Natural killer cell treated with Interleukin-12 subunit alpha and Interleukin-12 subunit beta and Interleukin-15 and Interleukin-18, amount 100 ng/mL, for 72 hours (primary cell): ENCODE data around the gene CEP72. TPM values are rescaled to one million over a fixed set of nuclear protein-coding genes. Genes with fewer than 3 reads are reported as not detected.

ENCODE experiments used
- ATAC-seq, 2 donors: fragments of 150-1000 bp; cut with Tn5 transposase in 1 of 2; sonication (Bioruptor Pico), chemical (Tn5 transposase) in 1 of 2; 2 replicates each; pipeline ENCODE4 v1.10.0; 2021
- DNase-seq: peaks from one replicate; pipeline ENCODE4 v3.0.0; 2022; ENCODE audit warnings: low spot score
- H3K27ac Mint-ChIP-seq, 2 donors: 1 replicate in 1 of 2; 2 replicates in 1 of 2; pipeline ENCODE4 v1.8.0; 2022; ENCODE audit warnings: mixed read lengths in 2 of 2, mild to moderate bottlenecking in 1 of 2, moderate library complexity in 1 of 2
- H3K27me3 Mint-ChIP-seq, 2 donors: 1 replicate in 1 of 2; 2 replicates in 1 of 2; pipeline ENCODE4 v1.8.0; 2022; ENCODE audit warnings: mixed read lengths in 2 of 2
- H3K36me3 Mint-ChIP-seq: one replicate; pipeline ENCODE4 v1.8.0; 2022; ENCODE audit warnings: mixed read lengths
- H3K4me1 Mint-ChIP-seq, 2 donors: 1 replicate in 1 of 2; 2 replicates in 1 of 2; pipeline ENCODE4 v1.8.0; 2022; ENCODE audit warnings: low read depth in 2 of 2, mixed read lengths in 2 of 2, mild to moderate bottlenecking in 1 of 2
- H3K4me3 Mint-ChIP-seq: one replicate; pipeline ENCODE4 v1.8.0; 2022; ENCODE audit warnings: mixed read lengths
- H3K9me3 Mint-ChIP-seq: 2 replicates; pipeline ENCODE4 v1.8.0; 2022; ENCODE audit warnings: mixed read lengths
- total RNA-seq, 2 donors: library from RNA; stranded (reverse); gene quantifications; one replicate each; pipeline ENCODE4 v1.2.3, GENCODE V29; 2022

The CEP72 gene
- 10 to 100 TPM; 15.3 to 58.1 TPM for total RNA-seq

DNA sequence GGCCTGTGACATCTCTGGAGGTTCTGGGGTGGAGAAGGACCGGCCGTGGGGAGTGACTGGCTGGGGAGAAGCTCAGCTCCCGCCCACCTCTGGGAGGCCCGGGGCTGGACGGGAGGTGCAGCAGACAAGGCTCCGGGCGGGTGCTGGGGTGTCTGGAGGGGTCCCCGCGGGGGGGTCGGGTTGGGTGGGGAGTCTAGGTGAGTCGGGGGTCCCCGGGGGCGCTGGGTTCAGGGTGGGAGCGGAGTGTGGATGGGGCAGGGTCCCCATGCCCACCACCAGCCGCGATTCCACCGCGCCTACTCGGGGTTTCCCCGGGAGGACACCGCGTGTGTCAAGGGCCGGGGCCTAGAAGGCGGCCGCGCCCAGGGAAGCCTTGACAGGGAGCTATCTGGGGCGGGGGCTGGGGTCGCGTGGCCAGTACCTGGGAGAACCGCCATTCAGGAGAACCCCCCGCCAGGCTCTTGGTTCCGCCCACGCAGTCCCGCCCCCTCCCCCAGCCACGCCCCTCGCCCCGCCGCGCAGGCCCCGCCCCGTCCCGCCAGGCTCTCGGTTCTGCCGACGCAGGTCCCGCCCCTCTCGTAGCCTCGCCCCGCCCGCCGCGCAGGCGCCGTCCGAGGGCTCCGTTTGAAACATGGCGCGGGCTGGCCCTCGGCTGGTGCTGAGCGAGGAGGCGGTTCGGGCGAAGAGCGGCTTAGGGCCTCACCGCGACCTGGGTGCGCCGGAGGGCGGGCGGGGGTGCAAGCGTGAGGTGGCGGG, at the start of gene CEP72:
Gene CEP72 (plus strand): TSS at position 610 of the 756 bp plus-strand sequence. CDS start 22 bp downstream, at position 632.
- Mint-ChIP-seq H3K4me3 (peak within 1 kb of the TSS; percentile 91), H3K4me1 (peaks cover 43 to 53% of the 10 kb centered on the region in 2 donors), H3K27ac (peak within 1 kb of the TSS; percentile 66 to 72), H3K9me3 (no peaks in the 10 kb centered on the region), H3K36me3 (peaks cover 14% of the 10 kb centered on the region), H3K27me3 (peaks cover 6 to 7% of the 10 kb centered on the region in 2 donors)
- ATAC-seq (peak; percentile 94 to 97), DNase-seq (peak; percentile 92)

DNA sequence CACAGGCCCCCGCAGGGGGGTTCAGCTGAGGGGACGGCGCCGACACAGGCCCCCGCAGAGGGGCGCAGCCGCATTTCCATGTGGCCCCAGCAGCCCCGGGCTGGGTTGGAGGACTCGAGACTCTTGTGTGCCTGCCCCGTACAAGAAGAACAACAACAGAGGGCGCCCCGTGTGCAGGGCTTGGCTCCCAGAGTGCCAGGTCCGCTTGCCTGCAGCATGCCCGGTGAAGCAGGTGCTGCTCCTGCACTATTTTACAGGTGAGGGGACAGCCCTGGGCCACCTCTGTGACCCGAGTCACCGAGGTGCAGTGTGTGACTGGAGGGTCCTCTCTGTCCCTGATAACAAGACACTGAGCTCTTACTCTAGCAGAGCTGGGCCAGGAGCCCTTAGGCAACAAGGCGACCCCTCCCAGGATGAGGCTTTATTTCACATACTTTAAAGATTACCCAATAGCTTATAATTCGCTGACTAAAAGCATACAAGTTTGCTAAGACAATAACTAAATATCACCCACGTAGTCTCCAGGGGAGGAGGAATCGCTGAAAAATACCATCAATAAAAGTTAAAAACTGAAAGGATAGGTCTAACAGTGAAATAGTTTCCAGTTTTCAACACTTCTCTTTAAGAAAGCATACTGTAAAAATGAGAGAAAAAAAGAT, 46.2 kb upstream of the CEP72 start:
- H3K36me3 Mint-ChIP-seq = no peaks in the 10 kb centered on the region
- H3K4me1 Mint-ChIP-seq = no peaks in the 10 kb centered on the region
- H3K27ac Mint-ChIP-seq = no peak overlapping the region
- H3K27me3 Mint-ChIP-seq = peaks cover 18 to 19% of the 10 kb centered on the region in 2 donors
- no peak overlapping the region for H3K4me3 Mint-ChIP-seq
- DNase-seq = no peak
- ATAC-seq = no peak
- H3K9me3 Mint-ChIP-seq = no peaks in the 10 kb centered on the region

- no peak for DNase-seq
Observed at GRCh38 chr5:566636-567309, 45.4 kb upstream of the CEP72 start.

DNA sequence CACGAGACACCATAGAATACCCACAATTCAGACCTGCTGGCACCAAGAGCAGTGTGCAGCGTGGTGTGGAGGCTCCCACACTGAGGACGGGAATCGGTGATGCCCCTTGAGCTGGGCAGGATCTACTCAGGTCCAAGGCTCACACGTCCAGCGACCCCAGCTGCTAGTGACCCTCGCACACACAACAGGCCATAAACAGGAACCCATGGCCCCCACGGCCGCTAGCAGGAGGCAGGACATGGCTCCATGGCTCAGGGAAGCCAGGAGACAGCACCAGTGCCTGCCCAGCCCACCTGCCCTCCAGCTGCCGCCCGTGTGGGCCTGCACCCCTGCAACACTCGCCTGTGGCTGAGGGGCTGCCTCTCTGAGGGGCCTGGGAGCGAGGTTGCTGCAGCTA, 44.5 kb upstream of the CEP72 start:
- ATAC-seq (peak; percentile 15 to 45), DNase-seq (no peak)
- Mint-ChIP-seq H3K27me3 (peaks cover 18 to 19% of the 10 kb centered on the region in 2 donors), H3K9me3 (no peaks in the 10 kb centered on the region), H3K4me1 (no peaks in the 10 kb centered on the region), H3K4me3 (no peak overlapping the region), H3K27ac (no peak overlapping the region), H3K36me3 (no peaks in the 10 kb centered on the region)

More at GRCh38 chr5:566636-567309, 45.4 kb upstream of the CEP72 start:
- no peak for ATAC-seq
- no peaks in the 10 kb centered on the region for H3K4me1 Mint-ChIP-seq
- H3K27me3 Mint-ChIP-seq = peaks cover 18 to 19% of the 10 kb centered on the region in 2 donors
- no peak overlapping the region for H3K4me3 Mint-ChIP-seq
- H3K36me3 Mint-ChIP-seq = no peaks in the 10 kb centered on the region
- H3K27ac Mint-ChIP-seq = no peak overlapping the region
- no peaks in the 10 kb centered on the region for H3K9me3 Mint-ChIP-seq

GRCh38 chr5:568061-568781, 43.9 kb upstream of the CEP72 start:
- no peak for DNase-seq
- no peaks in the 10 kb centered on the region for H3K36me3 Mint-ChIP-seq
- no peak overlapping the region for H3K27ac Mint-ChIP-seq
- H3K4me3 Mint-ChIP-seq = no peak overlapping the region
- no peaks in the 10 kb centered on the region for H3K4me1 Mint-ChIP-seq
- peaks cover 18 to 19% of the 10 kb centered on the region in 2 donors for H3K27me3 Mint-ChIP-seq
- peak in 1 of 2 donors; percentile 32 for ATAC-seq
- H3K9me3 Mint-ChIP-seq = no peaks in the 10 kb centered on the region

GRCh38 chr5:568809-569208, 43.3 kb upstream of the CEP72 start:
- H3K36me3 Mint-ChIP-seq = no peaks in the 10 kb centered on the region
- no peak overlapping the region for H3K27ac Mint-ChIP-seq
- no peaks in the 10 kb centered on the region for H3K9me3 Mint-ChIP-seq
- no peak for DNase-seq
- peak in 1 of 2 donors; percentile 24 for ATAC-seq
- peaks cover 18 to 19% of the 10 kb centered on the region in 2 donors for H3K27me3 Mint-ChIP-seq
- no peak overlapping the region for H3K4me3 Mint-ChIP-seq
- no peaks in the 10 kb centered on the region for H3K4me1 Mint-ChIP-seq

DNA sequence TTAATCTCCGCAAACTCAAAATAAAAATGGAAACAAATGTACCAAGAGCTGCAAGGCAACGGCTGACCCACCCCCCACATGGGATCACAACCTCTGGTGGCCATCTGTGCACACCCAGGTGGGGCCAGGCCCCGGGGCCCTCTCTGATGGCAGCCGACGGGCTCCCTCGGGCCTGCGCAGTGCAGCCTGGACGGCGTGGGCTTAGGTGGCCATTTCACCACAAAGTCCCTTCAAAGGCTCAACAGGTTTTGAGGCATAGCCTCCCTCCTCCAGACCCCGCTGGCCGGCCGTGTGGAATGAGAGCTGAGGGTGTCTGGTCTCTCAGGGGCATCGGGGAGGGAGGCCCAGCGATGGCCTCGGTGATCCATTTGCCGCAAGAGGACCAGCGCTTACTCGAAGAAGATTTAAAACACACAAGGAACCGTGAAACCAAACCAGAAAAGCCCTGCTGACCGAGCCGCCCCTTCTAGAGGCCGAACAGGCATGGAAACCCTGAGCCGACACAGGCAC, 42.7 kb upstream of the CEP72 start:
- Mint-ChIP-seq H3K9me3 (no peaks in the 10 kb centered on the region), H3K4me1 (no peaks in the 10 kb centered on the region), H3K27ac (no peak overlapping the region), H3K27me3 (peaks cover 20 to 21% of the 10 kb centered on the region in 2 donors), H3K36me3 (no peaks in the 10 kb centered on the region), H3K4me3 (no peak overlapping the region)
- DNase-seq = no peak
- no peak for ATAC-seq

- Mint-ChIP-seq H3K36me3 (no peaks in the 10 kb centered on the region), H3K27ac (no peak overlapping the region), H3K4me3 (no peak overlapping the region), H3K4me1 (no peaks in the 10 kb centered on the region), H3K9me3 (no peaks in the 10 kb centered on the region), H3K27me3 (peaks cover 24 to 25% of the 10 kb centered on the region in 2 donors)
- no peak for ATAC-seq
- no peak for DNase-seq
Observed at GRCh38 chr5:569868-570361, 42.2 kb upstream of the CEP72 start.

DNA sequence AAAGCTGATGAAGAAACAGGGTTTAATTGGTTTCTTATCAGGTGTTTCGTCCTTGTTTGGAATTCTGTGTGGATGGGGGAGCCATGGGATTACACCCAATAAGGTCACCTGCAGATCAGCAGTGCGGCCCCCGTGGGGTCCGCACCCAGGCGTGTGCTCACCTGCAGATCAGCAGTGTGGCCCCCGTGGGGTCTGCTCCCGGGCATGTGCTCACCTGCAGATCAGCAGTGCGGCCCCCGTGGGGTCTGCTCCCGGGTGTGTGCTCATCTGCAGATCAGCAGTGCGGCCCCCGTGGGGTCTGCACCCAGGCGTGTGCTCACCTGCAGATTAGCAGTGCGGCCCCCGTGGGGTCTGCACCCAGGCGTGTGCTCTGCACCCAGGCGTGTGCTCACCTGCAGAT, 41.7 kb upstream of the CEP72 start:
- H3K4me1 Mint-ChIP-seq = no peaks in the 10 kb centered on the region
- H3K4me3 Mint-ChIP-seq = no peak overlapping the region
- no peaks in the 10 kb centered on the region for H3K9me3 Mint-ChIP-seq
- ATAC-seq = no peak
- H3K27me3 Mint-ChIP-seq = peaks cover 27 to 30% of the 10 kb centered on the region in 2 donors
- no peak for DNase-seq
- peaks cover 2% of the 10 kb centered on the region for H3K36me3 Mint-ChIP-seq
- H3K27ac Mint-ChIP-seq = no peak overlapping the region

DNA sequence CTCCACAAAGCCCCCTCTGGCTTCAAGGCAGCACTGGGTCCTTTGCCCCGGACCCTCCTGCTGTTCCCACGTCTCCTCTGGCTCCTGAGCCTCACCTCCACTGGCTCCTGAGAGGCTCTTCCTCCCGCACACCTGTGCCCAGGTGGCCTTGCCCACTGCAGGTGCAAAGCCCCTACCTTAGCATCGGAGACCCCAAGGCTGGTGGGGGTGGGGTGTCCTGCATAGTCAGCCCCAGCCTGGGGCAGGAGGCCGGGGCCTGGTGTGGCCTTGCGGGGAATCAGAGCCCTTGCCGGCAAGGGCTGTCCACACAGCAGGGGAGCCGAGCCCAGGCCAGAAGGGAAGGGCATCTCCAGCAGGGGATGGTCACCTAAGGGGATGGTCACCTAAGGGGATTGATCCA, 41.3 kb upstream of the CEP72 start:
- no peak overlapping the region for H3K4me3 Mint-ChIP-seq
- no peak for DNase-seq
- no peaks in the 10 kb centered on the region for H3K4me1 Mint-ChIP-seq
- no peak overlapping the region for H3K27ac Mint-ChIP-seq
- peaks cover 3% of the 10 kb centered on the region for H3K9me3 Mint-ChIP-seq
- H3K36me3 Mint-ChIP-seq = peaks cover 7% of the 10 kb centered on the region
- H3K27me3 Mint-ChIP-seq = peaks cover 31 to 34% of the 10 kb centered on the region in 2 donors
- peak in 1 of 2 donors; percentile 28 for ATAC-seq

DNA sequence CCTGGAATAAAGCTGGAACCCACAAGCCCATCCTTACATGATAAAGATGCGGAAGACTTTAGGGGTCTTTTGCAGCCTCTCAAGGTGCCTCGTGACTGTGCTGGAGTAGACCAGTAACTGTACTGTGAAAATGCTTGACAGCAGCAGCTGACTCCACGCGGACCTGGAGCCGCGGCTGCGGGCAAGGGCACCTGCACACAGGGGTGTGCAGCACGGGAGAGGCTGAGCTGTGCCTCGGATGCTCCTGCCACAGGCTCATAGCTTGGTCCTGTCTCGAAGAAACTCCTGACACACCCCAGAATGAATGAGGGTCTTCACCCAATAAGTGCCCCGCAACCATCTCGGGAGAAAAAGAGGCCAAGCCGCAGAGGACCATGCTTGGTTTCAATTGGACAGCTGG, 40.3 kb upstream of the CEP72 start:
- H3K9me3 Mint-ChIP-seq = peaks cover 7% of the 10 kb centered on the region
- DNase-seq (no peak), ATAC-seq (no peak)
- H3K36me3 Mint-ChIP-seq = peaks cover 13% of the 10 kb centered on the region
- H3K27me3 Mint-ChIP-seq = peaks cover 29 to 34% of the 10 kb centered on the region in 2 donors
- no peak overlapping the region for H3K4me3 Mint-ChIP-seq
- H3K27ac Mint-ChIP-seq = no peak overlapping the region
- no peaks in the 10 kb centered on the region for H3K4me1 Mint-ChIP-seq

- H3K36me3 Mint-ChIP-seq = peaks cover 13% of the 10 kb centered on the region
- H3K27ac Mint-ChIP-seq = no peak overlapping the region
- no peak overlapping the region for H3K4me3 Mint-ChIP-seq
- peaks cover 22 to 30% of the 10 kb centered on the region in 2 donors for H3K27me3 Mint-ChIP-seq
- ATAC-seq = no peak
- peaks cover 7% of the 10 kb centered on the region for H3K9me3 Mint-ChIP-seq
- no peaks in the 10 kb centered on the region for H3K4me1 Mint-ChIP-seq
- DNase-seq = no peak
Observed at GRCh38 chr5:572398-573019, 39.6 kb upstream of the CEP72 start.

DNA sequence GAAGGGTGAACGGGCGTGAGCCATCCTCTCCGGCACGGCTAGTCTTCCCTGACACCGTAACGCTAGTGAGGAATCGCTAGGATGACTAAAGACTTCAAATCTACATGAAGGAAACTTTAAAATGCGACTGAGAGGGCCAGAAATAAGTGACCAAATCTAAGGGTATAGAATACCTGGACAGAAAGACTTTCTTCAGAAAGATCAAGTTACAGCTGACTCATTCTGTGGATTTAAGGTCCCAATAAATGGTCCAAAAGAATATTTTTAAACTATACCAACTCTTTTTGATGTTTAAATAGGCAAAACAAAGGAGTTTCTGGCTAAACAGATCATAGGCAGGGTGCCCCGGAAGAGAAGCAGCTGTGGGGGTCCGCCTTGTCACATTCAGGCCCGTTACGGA, 38.9 kb upstream of the CEP72 start:
- Mint-ChIP-seq H3K27ac (no peak overlapping the region), H3K27me3 (peaks cover 21 to 35% of the 10 kb centered on the region in 2 donors), H3K9me3 (peaks cover 7% of the 10 kb centered on the region), H3K4me1 (no peaks in the 10 kb centered on the region), H3K4me3 (no peak overlapping the region), H3K36me3 (peaks cover 13% of the 10 kb centered on the region)
- ATAC-seq = no peak
- no peak for DNase-seq
